ENCODE data around the gene B9D1. TPM values are rescaled to one million over a fixed set of nuclear protein-coding genes. Genes with fewer than 3 reads are reported as not detected.

Gene B9D1
- total RNA-seq, 1 donor from 2014 or later, result 19.0 TPM

DNA sequence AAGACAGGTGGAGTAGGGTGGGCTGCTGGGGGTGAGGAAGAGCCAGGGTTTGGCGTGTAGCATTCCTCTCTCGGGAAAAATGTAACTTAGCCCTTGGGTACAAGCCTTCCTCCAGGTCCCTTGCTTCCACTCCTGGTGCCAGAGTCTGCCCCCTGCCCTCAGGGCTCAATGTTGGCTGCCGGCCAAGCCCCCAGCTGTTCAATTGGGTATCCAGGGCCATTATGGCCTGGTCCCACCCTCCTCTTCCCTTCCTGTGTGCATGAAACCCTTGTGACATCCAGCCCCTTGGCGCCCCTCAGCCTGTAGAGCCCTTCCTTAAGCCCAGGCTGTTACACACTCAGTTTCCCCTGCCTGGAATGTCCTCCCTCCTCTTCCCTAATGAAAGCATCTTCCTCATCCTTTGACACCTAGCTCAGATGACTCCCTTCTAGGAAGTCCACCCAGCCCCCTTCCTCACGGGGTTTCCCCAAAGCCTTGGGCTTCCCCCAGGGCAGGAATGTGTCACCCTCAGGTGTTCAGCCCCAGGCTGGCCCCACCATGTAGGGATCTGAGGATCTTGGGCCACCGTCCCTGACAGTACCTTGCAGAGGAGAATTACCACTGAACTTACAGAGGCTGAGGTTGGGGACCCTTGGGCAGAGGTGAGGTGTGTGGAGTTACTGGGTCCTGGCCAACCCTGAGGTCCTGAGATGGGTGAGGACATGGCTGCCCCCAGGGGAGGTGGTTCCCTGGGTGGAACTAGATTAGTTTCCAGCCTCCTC lies 30.0 kb downstream of the B9D1 start:
- DNase-seq (ENCODE audit: low read depth), result no peak
- Histone ChIP-seq H3K4me3 (ENCODE audit: low read depth, low read length) (no peak overlapping the region), H3K36me3 (ENCODE audit: control insufficient read depth, insufficient read depth, low read length) (no peaks in the 10 kb centered on the region), H3K27me3 (ENCODE audit: control insufficient read depth, insufficient read depth, low read length) (no peaks in the 10 kb centered on the region)
- TF ChIP-seq, protein P1, sequence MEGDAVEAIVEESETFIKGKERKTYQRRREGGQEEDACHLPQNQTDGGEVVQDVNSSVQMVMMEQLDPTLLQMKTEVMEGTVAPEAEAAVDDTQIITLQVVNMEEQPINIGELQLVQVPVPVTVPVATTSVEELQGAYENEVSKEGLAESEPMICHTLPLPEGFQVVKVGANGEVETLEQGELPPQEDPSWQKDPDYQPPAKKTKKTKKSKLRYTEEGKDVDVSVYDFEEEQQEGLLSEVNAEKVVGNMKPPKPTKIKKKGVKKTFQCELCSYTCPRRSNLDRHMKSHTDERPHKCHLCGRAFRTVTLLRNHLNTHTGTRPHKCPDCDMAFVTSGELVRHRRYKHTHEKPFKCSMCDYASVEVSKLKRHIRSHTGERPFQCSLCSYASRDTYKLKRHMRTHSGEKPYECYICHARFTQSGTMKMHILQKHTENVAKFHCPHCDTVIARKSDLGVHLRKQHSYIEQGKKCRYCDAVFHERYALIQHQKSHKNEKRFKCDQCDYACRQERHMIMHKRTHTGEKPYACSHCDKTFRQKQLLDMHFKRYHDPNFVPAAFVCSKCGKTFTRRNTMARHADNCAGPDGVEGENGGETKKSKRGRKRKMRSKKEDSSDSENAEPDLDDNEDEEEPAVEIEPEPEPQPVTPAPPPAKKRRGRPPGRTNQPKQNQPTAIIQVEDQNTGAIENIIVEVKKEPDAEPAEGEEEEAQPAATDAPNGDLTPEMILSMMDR (IDR thresholded peaks at IDR 0.05; ENCODE audit: insufficient read depth, low read length, poor library complexity, severe bottlenecking), result no peak

DNA sequence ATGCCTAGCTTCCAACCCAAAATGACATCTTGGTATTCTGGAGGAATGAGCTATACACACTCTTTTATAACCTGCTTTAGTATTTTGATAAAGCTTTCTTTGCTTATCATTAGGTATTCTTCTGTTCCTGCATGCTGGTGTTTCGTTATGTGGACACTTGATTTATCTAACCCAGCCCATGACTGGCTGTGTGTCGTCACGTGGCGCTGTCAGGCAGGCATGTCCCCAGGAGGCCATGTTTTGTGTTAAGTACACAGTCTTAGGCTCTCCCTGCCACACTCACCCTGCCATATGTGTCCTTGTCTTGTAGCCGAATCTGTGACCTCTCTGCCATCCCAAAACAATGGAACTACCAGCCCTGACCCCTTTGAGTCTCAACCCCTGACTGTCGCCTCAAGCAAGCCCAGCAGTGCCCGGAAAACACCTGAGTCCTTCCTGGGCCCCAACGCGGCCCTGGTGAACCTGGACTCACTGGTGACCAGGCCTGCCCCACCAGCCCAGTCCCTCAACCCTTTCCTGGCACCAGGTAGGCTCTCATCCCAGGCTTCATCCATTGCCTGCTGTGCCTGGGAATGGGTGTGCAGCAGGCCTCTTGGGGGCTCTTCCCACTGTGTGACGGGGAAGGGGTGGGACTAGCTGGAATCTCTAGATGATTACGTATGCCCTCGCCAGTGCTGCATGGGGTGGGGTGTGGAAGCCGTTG lies 30.8 kb downstream of the B9D1 start:
- TF ChIP-seq, protein P1 (IDR thresholded peaks at IDR 0.05; ENCODE audit: insufficient read depth, low read length, poor library complexity, severe bottlenecking), result no peak
- Histone ChIP-seq H3K36me3 (ENCODE audit: control insufficient read depth, insufficient read depth, low read length) (no peaks in the 10 kb centered on the region), H3K27me3 (ENCODE audit: control insufficient read depth, insufficient read depth, low read length) (no peaks in the 10 kb centered on the region), H3K4me3 (ENCODE audit: low read depth, low read length) (no peak overlapping the region)
- no peak for DNase-seq (ENCODE audit: low read depth)

DNA sequence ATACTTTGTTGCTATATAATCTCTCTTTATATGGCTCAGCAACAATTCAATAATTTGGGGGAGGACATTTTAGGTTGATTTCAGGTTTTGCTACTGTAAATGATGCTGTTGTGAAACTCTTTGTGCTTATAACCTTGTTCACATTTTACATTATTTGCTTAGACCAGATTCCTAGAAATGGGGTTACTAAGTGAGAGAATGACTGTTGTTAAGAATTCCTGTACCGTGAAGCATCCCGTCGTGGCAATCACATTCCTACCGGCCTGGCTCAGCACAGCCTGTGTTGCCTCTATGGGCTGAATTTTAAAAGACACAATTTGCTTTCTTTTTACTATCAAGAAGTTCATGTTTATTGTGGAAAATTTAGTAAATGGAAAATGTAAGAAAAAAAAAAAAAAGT lies 31.4 kb downstream of the B9D1 start:
- TF ChIP-seq, protein P1 (IDR thresholded peaks at IDR 0.05; ENCODE audit: insufficient read depth, low read length, poor library complexity, severe bottlenecking), result no peak
- Histone ChIP-seq H3K4me3 (ENCODE audit: low read depth, low read length) (no peak overlapping the region), H3K27me3 (ENCODE audit: control insufficient read depth, insufficient read depth, low read length) (no peaks in the 10 kb centered on the region), H3K36me3 (ENCODE audit: control insufficient read depth, insufficient read depth, low read length) (no peaks in the 10 kb centered on the region)
- DNase-seq (ENCODE audit: low read depth), result peak; percentile 66

DNA sequence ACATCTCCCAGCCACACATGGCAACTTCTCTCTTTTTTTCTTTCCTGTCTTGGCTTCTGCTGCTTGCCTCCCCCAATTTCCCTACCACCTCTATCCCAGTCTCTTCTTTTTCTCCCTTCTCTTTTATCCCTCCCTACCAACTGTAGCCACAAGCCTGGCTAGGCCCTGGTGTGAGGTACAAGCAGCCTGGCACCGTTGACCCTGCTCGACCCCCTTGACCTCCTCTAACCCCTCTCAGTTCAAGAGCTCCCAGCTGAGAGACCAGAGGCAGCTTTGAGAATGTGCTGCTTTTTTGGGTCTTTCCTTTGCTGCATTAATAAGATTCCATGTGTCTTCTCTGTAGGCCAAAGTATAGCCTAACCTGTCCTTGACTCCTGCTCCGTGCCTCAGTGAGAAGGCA lies 32.3 kb downstream of the B9D1 start:
- DNase-seq (ENCODE audit: low read depth), result no peak
- TF ChIP-seq, protein P1 (IDR thresholded peaks at IDR 0.05; ENCODE audit: insufficient read depth, low read length, poor library complexity, severe bottlenecking), result no peak
- Histone ChIP-seq H3K27me3 (ENCODE audit: control insufficient read depth, insufficient read depth, low read length) (no peaks in the 10 kb centered on the region), H3K36me3 (ENCODE audit: control insufficient read depth, insufficient read depth, low read length) (no peaks in the 10 kb centered on the region), H3K4me3 (ENCODE audit: low read depth, low read length) (no peak overlapping the region)

DNA sequence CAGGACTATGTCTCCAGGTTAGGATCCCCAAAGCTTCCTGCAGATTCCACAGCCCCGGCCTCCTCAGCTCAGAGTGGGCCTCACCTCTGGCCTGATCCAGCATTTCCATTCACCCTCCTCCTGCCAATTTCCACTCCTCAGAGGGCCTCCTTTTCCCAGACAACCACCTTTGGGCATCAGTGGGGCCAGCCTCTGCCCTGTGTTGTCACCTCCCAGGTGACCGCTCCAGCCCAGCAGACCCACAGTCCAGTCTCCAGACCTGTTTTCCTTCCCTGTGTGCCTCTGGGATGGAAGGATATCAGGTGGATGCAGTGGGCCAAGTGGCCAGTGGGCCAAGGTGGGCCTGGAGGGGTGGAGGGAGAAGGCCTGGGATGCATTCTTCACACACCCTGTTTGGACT lies 32.7 kb downstream of the B9D1 start:
- Histone ChIP-seq H3K36me3 (ENCODE audit: control insufficient read depth, insufficient read depth, low read length) (no peaks in the 10 kb centered on the region), H3K4me3 (ENCODE audit: low read depth, low read length) (no peak overlapping the region), H3K27me3 (ENCODE audit: control insufficient read depth, insufficient read depth, low read length) (no peaks in the 10 kb centered on the region)
- no peak for DNase-seq (ENCODE audit: low read depth)
- TF ChIP-seq, protein P1 (IDR thresholded peaks at IDR 0.05; ENCODE audit: insufficient read depth, low read length, poor library complexity, severe bottlenecking), result no peak

All from kidney epithelial cell (primary cell).